HG03066 (cell line): ENCODE results near the gene TSPO2.
A peak's percentile ranks its signal among the peaks of the same experiment; 100 is the strongest.

Source experiments
- ATAC-seq: cut with Tn5 transposase; IDR thresholded peaks from one replicate; pipeline ENCODE4 v1.9.1; 2021; ENCODE audit warnings: low read depth; ENCODE audit not compliant: unreplicated experiment

TSPO2 gene

DNA sequence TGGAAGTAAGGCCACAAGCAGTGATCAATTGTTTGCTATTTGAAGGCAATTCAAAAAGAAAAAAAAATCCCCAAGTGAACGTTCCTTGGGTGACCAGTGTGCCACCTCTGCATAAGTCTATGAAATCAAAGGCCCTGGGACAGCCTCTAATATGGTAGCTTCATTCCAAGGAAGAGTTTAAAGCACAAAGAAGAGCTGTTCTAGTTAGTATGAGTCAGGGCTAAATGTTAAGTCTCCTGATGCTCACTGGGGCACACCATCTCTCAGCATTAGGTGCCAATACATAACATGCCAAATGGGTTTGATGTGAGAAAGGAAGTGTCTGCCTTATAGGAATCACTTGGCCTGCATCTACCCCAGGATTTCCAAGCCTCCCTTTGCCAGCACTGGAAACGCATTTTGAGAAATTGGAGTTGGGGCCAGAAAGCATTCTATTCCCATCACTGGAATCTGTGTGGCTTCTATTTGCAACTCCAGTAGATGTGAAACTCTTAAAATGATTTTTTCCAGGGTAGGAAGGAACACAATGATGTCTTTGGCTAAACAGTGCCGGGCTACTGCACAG, 16.2 kb upstream of the TSPO2 start:
- no peak for ATAC-seq

DNA sequence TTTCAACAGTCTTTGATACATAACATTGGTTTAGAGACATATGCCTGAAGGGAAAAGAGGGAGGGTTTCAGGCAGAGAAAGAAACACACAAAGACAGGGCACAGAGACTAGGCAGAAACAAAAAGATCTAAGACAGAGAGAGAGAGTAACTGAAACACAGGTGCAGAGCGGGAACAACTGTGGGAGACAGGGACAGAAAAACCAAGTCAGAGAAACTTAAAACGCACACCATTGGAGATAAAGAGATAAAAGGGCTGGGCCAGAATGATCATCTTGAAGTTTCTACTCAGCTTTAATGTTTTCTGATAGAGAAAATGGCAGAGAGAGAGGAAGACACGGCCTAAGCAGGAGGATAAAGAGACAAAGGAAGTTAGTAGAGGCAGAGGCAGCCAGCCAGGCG, 15.0 kb upstream of the TSPO2 start:
- no peak for ATAC-seq

DNA sequence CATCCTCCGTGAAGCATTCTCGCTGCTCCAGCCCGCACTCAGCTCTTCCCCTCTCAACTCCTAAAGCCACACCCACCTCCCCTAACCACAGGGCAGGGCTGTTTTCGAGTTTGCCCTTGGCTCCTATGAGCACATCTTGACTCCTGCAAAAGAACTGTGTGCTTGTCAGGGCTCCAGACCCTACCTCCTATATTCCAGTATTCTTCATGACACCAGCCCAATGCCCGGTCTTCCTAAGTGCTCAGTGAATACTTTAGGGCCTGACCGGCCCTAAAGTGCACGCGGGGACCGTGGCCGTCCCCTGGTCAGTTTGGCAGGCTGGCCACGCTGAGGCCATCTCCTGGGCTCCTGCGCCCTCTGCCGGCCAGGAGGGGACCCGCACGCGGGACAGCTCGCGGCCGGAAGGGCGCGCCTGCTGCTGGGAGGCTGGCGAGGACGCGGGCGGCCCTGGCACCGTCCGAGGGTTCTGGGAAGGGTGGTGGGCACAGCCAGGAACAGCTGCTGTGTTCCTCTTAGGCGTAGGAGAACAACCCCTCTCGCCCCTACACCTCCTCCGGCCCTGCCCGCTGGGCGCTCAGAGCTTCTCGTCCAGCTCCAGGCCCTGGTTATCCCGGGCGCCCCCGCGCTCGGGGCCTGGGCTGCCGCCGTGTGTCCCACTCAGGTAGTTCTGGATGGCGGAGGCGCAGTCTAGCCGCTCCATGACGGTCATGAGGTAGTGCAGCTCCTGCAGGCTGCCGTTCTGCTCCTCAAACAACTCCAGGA, 14.3 kb upstream of the TSPO2 start:
- ATAC-seq, result peak; percentile 79

DNA sequence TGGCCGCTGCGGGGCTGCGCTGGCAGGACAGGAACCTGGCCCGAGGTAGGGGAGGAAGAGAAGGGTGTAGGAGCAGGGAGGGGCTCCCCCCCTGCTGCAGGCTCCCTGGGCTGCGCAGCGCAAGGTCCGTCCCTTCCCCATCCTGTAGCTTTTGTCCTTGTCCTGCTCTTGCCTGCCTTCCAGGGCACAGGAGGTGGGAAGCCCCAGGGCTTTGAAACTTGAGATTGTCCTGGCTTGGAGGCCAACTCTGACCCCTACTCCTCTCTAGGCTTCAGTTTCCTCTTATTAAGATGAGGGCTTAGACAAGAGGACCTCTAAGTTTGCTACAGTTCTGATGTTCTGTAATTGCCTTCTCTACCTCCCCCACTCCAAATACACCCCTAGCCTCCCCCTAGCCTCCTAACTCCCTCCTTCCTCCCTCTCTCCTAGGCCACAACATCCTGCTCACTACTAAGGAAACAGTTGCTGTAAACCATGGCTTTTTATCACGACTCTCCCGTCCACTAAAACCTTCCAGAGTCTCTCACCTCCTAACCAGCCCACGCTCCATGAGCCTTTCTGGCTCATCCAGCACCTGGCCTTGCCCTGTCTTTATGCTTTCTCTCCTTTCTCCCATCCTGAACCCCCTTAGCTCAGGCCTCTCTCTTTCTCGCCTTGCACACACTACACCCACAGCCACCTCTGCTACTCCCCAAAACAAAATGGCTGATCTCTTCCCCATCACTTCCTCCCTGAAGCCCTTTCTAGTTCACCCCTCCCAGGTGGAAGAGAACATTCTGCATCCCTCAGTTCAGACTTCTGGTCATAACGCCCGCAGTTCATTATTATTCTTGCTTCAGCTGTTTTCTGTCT, 13.5 kb upstream of the TSPO2 start:
- ATAC-seq, result peak; percentile 56

DNA sequence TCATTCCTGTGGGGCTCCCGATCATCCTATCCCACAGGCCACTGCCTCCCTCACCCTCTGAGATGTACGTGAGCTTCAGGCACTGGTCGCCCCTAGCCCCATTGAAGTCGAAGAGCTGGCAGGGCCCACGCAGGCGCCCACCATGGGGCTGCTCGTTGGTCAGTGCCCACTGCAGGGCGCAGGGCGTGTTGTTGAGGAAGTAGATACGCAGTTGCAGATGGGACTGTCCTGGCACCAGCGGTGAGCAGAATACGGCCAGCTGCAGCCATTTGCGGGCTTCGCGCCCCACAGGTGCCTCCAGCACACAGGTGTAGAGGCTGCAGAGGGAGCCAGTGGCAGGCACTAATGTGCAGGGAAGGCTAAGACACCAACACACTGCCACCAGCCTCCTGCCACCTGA, 9.4 kb upstream of the TSPO2 start:
- no peak for ATAC-seq

DNA sequence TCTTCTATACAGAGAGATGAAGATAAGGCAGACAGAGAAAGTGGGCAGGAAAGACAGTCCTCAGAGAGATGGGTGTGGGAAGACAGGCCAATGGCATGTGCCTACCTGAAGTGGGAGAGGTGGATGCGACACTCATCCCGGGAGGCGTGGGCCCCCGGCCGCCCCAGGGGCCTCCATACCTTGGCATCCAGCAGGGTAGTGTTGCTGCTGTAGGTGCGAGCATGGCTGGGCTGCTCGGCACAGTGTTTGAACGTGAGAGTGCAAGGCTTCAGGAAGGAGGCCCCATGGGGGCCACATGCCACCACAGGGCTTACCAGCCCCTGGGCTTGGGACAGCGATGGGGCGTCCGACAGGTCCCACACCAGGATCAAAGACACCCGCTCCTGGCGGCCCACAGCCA, 8.5 kb upstream of the TSPO2 start:
- no peak for ATAC-seq

DNA sequence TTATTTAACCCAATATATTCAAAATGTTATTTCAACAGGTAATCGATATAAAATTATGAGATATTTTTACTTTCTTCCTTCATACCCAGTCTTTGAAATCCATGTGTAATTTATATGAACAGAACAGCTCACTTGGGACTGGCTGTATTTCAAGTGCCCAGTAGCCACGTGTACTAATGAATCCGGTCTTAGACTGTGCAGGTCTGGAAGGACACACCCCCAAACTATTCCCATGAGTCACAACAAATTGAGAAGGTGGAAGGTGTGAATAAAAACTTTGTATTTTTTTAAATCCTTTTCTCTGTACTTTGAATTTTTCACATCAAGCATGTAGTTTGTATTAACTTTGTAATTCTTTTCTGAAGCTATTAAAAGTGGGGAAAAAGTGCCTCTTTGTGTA, 6.1 kb upstream of the TSPO2 start:
- no peak for ATAC-seq

DNA sequence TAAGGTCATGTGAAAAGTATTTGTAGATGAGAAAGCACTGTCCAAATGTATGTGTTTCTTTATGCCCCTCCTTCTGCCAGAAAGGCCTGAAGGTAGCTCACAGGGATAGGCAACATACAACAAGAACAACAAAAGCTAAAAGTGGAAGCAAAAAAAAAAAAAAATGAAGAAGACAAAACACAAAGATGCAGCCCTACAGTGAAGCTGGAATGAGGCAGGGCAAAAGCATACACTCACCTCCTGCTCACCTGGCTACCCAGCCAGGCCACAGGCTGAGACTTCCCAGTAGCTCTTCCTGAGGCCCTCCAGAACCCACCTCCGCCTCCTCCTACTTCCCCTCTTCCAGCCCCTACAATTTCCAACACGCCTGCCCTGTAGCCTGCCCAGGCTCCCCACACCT, 5.7 kb upstream of the TSPO2 start:
- ATAC-seq, result no peak

DNA sequence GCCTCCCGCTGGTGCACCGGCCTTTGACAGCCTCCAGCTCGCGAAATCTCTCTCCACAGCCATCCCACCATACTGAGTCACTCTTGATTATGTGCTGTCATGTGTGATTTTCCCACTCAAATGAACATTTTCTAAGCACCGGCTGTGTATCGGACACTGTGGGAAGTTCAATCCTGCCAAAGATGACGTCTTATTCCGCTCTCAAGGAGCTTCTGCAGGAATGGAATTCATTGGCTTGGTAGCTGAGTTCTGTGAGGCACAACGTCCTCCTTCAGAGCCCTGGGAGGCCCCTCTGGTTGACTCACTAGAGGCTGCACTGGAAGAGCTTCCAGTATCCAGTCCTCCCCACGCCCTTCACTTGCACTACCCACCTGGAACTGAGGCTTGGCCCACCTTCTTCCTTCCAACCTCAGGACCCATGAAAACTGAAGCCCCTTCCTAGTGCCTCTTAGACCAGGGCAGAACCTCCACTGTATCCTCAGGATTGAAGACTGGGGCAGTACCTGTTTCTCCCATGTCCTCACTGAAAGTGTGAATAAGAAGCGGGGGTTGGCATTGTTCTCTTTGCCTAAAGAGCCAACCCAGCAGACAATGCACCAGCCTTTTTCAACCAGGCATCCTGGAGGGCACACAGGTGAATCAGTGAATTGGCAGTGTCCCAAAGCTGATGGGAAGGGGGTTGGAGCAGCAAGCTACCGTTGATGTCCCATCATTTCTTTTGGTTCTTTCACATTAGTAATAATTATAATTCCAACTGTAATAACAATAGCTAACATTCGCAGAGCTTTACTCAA, 5.0 kb upstream of the TSPO2 start:
- ATAC-seq, result no peak

DNA sequence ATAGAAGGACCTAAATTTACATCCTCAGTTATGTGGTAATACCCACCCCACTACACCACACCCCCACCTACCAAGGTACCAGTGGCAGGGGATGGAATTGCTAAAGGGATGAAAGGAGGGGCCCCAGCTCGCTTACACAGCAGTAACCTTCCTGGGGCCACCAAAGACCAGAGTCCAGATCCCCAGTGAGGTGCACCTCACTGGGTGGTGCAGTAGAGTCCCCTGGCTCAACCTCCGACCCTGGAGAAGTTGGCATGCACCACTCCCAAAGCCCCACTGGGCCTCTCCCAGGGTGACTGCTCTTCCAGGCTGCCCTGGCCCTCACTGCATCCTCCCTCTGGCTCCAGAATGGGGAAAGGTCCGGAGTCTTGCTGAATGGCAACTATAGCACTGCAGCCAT, 4.1 kb upstream of the TSPO2 start:
- no peak for ATAC-seq

DNA sequence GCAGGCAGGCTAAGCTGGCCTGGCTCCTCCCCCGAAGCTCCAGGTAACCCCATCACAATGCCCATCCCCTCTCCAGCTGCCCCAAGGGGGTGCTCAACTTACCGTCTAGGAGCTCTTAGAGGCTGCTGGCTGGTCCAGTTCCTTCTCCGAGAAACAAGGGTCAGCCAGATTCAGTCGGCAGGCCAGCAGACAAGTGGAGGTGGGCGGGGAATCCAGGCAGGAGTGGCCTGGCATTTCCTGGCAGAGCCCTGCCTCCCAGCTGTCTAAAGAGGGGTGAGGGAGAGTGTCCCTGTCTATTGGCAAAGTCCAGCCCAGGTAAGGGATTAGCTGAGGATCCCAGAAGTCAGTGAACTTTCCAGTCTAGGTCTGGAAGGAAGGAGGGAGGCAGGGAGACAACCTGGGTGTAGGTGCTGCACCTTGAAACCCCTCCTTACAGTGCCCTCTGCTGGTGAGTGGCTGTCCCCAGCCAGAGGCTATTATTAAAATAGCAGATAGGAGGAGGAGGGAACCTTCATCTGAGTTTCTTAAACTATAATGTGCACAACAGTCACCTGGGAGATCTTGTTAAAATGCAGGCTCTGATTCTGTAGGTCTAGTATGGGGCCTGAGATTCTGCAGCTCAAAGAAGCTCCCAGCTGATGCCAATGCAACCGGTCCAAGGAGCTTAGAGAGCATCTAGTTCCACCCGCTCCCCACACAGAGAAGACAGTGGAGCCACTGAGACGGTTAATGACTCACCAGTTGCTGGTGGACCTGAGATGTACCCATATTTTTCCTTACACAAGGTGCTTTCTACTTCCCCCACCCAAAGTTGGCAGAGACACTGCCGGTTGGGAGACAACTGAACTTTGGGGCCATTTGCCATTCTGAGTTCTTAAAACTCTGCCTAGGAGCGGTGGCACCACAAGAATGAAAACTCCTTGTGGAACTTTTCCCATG, 2.9 kb upstream of the TSPO2 start, which contains the start of gene UNC5CL:
Gene UNC5CL (minus strand): TSS at position 162 of the 939 bp plus-strand sequence. CDS start 4,147 bp downstream, outside the sequence.
- ATAC-seq, result no peak

DNA sequence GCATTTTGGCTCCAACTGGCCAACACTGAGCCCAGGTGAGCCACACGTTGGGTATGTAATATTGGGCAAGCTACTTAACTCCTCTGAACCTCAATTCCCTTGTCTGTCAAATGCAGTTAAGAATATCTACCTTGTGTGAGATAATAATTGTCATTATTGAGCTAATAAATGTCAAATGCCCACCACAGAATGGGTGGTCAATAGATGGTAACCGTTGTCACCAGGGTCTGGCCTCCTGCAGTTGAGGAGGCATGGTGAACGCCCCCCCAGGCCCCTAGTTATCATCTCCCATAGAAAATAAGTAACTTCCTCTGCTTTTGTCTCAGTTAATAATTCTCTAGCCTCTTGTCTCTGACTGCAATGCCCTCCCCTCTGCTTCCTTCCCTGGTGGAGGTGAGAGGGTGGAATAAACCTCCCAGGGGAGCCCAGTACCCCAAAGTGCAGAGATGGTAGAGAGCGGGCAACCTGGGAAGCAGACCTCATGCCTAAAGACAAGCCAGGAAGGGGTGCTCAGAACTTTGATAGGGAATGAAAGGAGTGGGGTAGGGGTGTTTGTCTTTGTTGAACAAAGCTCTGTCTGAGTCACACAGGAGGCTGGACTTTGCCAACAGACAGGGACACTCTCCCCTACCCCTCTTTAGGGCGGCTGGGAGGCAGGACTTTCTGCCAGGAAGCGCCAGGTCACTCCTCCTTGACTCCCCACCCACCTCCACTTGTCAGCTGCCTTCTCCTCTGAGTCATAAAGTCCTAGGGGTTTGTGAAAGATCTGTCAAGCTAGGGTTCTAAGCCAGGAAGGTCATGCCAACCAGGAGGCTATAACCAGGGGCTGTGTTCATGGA, 1.9 kb upstream of the TSPO2 start:
- ATAC-seq, result no peak

DNA sequence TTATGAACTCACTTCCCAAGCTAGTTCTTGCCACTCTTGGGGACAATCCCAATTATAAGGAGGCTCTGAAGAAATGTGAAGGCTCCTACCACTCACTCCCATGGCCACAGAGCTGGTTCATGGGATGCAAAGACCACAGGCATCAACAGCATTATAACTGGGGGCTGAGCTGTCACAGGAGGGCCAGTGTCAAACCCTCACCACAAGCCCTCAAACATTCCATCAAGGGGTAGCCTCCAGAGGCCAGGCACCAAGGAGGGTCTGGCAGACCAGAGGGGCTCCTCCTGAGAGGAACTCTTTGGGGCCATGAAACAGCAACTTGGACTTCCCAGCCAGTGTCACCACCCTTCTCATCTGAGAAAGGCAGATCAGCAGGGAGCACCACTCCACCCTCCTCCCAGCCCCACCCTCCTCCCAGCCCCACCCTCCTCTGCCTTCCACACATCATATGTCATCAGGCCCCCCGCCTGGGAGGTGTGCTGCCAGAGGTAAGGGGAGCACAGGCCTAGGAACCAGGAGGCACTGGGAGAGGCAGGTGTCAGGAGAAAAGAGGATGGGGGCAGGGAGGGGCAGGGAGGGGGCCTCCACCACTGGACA, 1.2 kb upstream of the TSPO2 start:
- no peak for ATAC-seq

DNA sequence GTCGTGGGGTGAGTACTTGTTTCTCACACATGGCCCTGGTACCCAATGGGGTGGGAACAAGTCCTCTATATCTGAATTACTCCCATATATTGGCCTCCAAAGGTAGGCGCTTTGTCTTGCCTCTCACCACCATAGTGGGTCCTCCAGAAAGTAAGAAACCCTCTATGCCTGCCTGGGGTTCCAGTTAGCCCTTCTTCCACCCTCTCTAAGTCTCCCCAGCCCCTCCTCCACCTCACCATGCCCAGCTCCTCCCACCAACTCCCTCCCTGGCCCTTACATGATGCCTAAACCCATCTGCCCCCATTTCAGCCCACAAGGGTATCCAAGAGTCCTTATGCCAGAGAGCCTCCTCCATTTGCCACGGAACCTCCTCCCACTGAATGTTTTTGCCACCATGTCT, 884 bp downstream of the TSPO2 start:
- ATAC-seq, result no peak

DNA sequence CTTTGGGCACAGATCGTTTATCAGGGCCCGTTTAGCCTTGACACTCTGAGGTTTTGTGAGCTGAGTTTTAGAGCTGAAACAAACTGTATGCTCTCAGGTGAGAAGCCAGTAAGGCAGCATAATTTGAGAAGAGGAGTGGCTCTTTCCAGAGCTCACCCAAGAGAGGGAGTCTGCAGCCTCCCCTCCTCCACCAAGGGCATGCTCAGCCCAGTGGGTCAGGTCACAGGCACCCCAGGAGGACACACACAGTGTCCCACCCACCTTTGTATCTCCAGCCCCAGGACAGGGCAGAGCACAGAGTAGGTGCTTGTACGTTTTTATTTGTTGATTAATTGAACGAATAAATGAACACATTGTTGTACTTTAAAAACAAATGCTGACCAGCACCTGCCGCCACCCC, 3.4 kb downstream of the TSPO2 start:
- ATAC-seq, result no peak

DNA sequence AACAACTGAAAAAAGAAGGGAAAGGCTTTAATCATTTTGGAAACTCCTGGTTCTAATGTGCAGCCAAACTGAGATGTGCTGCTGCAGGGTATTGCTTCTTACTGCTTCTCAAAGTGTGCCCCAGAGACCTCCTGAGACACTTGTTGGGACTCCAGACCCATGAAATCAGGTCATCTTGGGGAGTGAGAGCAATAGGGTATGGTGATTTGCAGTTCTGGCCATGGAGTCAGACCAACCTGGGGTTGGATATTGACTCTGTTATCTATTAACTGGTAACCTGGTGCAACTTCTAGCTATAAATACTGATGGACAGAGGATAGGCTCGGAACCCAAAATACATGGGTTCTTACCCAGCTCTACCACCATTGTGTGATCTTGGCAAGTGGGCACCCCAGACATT, 3.8 kb downstream of the TSPO2 start:
- ATAC-seq, result no peak

DNA sequence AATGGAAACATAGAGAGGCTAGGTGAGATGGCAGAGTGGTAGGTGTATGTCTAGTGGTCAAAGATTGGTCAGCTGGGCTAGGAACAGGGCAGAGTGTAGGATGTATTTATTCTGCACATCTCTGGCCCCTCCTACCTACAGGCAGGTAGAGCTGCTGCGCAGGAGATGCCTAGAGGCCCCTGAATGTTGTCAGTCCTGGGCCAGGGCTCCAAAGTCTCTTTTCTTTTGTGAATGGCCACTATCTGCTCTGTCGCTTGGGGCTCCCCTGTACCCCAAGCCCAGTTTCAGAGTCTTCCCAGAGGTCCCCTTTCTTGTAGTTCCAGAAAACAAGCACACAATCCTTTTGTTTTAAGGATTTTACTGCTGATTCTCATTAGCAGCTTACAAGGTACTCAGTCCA, 5.0 kb downstream of the TSPO2 start:
- no peak for ATAC-seq
